NCI-H82 (cell line): ENCODE data around the gene CSTPP1.
A peak's percentile ranks its signal among the peaks of the same experiment; 100 is the strongest.
"Not testable (repeated sequence)": the region's sequence is repeated elsewhere in the genome, so short reads cannot be mapped to it uniquely, and the experiment has no call there.

Experiments used
- DNase-seq: peaks from one replicate; lab custom pipeline; 2025; lab: John Stamatoyannopoulos, UW

CSTPP1 gene

GRCh38 chr11:47050284-47050683 is 113.7 kb downstream of the CSTPP1 start:
- no peak for DNase-seq

- no peak for DNase-seq
Measured at GRCh38 chr11:47051217-47051616, 114.7 kb downstream of the CSTPP1 start.

GRCh38 chr11:47052165-47052564 is 115.6 kb downstream of the CSTPP1 start:
- DNase-seq: no peak

DNA sequence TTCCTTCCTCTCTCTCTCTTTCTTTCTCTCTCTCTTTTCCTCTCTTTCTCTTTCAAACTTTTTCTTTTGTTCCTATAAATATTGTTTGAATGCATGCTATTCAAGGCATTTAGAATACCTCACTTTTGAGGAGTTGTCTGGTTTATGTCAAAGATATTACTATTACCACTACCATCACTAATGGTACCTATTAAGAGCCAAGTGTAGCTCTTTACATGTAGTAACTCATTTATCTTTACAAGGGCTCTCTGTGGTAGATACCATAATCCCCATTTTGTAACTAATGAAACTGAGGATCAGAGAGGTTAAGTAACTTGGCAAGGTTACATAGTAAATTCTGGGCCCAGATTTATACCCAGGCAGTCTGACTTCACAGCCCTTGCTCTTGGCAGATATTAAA is 116.0 kb downstream of the CSTPP1 start:
- no peak for DNase-seq

GRCh38 chr11:47055534-47055933 is 119.0 kb downstream of the CSTPP1 start:
- DNase-seq: no peak

GRCh38 chr11:47056261-47056915 is 119.8 kb downstream of the CSTPP1 start:
- DNase-seq: peak; percentile 48

- peak; percentile 50 for DNase-seq
Measured at GRCh38 chr11:47057365-47057764, 120.8 kb downstream of the CSTPP1 start.

- no peak for DNase-seq
Measured at GRCh38 chr11:47060807-47061206, 124.2 kb downstream of the CSTPP1 start.

- peak; percentile 23 for DNase-seq
Measured at GRCh38 chr11:47061429-47062178, 125.0 kb downstream of the CSTPP1 start.

GRCh38 chr11:47062736-47063135 is 126.2 kb downstream of the CSTPP1 start:
- no peak for DNase-seq

DNA sequence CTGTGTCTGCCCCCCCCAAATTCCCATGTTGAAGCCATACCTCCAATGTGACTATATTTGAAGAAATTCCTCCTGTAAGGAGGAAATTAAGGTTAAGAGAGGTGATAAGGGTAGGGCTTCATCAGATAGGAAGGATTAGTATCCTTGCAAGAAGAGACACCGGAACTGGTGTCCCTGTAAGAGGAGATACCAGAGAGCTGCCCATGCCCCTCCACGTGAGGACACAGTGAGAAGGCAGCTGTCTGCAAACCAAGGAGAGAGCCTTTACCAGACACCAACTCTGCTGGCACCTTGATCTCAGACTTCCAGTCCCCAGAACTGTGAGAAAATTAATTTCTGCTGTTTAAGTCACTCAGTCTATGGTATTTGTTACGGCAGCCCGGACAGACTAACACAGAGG is 130.8 kb downstream of the CSTPP1 start:
- peak; percentile 31 for DNase-seq

GRCh38 chr11:47070769-47071168 is 134.2 kb downstream of the CSTPP1 start:
- no peak for DNase-seq

- no peak for DNase-seq
Measured at GRCh38 chr11:47071341-47071740, 134.8 kb downstream of the CSTPP1 start.

DNA sequence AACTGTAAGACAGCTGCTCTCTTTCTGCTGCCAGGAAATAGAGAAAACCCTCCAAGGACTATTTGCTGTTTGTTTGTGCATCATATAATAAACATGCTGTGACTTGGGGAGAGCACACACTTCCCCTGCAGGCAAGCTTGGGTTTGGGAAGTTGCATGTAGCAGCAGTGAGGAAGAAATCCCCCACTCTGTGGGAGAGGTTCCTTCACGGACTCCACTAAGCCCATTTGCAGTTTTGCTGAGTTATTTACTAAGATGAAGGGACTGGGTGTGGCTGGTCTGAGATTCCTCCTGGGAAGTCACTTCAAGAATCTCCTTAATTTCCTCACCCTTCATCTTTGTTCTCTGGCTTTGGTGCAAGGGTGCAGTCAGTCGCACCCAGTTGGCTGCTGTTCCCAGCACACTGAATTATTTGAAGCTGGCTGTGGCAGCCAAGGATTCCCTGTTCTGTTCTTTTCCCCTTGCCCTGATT is 135.3 kb downstream of the CSTPP1 start:
- peak; percentile 41 for DNase-seq

DNA sequence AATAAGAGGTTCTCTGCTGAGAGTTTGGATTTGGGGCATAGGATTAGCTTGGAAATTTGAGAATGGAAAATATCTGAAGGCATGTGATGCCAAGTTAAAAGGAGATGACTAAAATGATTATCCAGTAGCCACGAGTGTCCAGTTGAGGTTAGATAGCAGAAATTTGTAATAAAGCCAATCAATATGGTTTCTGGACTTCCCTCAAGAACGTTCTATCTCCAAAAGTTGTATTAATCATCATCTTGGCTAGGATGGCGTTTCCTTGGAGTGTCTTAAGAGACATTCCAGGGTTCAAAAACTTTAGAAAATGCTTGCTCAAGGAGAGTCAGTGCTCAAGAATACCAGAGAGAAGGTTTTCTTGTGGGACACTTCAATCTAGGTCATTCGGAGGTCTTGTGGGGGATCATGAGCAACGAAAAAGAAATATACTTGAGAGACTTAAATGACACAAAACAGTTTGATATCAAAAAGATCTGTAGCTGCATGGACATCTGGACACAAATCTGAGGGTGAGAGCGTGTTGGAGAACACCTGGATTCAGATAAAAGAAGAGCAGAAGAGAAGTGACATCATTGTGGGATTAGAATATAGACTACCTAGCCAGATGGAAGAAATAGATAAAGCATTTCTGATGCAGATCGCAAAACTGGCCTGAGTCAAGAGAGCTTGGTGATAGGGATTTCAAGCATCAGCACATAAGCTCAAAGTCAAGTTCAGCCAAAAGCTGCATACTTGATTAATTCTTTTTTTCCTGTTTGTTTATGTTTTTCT is 142.4 kb downstream of the CSTPP1 start:
- DNase-seq: no peak

DNA sequence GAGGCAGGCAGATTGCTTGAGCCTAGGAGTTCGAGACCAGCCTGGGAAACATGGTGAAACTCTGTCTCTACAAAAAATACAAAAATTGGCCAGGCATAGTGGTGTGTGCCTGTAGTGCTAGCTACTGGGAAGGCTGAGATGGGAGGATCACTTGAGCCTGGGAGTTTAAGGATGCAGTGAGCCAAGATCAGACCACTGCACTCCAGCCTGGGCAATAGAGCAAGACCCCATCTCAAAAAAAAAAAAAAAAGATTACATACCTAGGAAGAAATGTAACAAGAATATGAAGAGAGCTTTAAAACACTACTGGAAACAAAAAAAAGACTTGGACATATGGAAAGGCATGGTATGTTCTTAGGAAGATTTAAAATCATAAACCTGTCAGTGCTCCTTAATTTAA is 144.2 kb downstream of the CSTPP1 start:
- not testable (repeated sequence) for DNase-seq

GRCh38 chr11:47083913-47084312 is 147.4 kb downstream of the CSTPP1 start:
- DNase-seq: no peak

DNA sequence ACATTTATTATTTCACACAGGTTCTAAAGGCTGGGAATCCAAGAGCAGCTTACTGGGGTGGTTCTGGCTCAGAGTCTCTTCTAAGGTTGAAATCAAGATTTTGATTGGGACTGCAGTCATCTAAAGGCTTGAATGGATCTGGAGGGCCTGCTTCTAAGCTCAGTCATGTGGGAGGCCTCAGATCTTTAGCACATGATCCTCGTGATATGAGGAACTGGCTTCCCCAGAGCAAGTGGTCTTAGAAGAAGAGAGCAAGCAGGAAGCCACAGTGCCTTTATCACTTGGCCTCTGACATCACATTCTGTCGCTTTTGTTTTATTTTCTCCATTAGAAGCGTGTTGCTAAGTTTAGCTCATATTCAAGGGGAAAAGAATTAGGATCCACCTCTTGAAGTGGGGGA is 151.2 kb downstream of the CSTPP1 start:
- no peak for DNase-seq

DNA sequence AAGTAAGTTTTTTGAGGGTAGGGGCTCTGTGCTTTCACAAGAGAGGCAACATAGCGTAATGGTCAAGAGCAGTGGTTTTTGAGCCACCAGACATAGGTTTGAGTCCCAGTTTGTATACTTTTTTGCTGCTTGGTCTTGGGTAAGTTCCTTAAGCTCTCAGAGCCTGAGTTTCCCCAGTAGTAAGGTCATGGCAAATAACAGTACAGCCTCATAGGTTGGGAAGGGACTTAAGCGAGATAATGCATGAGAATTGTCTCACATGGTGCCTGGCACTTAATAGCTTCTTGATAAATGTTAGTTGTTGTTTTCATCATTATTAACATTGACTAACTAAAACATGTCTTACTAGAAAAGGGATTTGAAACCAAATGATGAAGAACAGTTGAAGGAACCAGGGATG is 157.0 kb downstream of the CSTPP1 start:
- no peak for DNase-seq

GRCh38 chr11:47096871-47097270 is 160.3 kb downstream of the CSTPP1 start:
- DNase-seq: not testable (repeated sequence)

GRCh38 chr11:47098223-47098622 is 161.7 kb downstream of the CSTPP1 start:
- DNase-seq: peak; percentile 32

- no peak for DNase-seq
Measured at GRCh38 chr11:47099214-47099917, 162.8 kb downstream of the CSTPP1 start.
